Endodermal cell (in vitro differentiated cells): Measurements from ENCODE around the gene CC2D2A. TPM values are rescaled to one million over a fixed set of nuclear protein-coding genes. Genes with fewer than 3 reads are reported as not detected.

ENCODE experiments used
- DNase-seq: peaks from one replicate; pipeline ENCODE4 v3.0.0-alpha.2; 2017
- H3K27ac ChIP-seq: 2 replicates; pipeline ENCODE4 v1.5.1; 2013; ENCODE audit warnings: mild to moderate bottlenecking, low read depth, low read length, moderate library complexity
- H3K27me3 ChIP-seq: 2 replicates; pipeline ENCODE4 v1.6.1; 2013; ENCODE audit warnings: mild to moderate bottlenecking, low read length, moderate library complexity; ENCODE audit not compliant: insufficient read depth, control insufficient read depth, poor library complexity, severe bottlenecking
- H3K36me3 ChIP-seq: 2 replicates; pipeline ENCODE4 v1.7.0; 2013; ENCODE audit warnings: mild to moderate bottlenecking, low read length, moderate library complexity; ENCODE audit not compliant: control insufficient read depth, insufficient read depth
- H3K4me1 ChIP-seq: one replicate; pipeline ENCODE4 v1.7.0; 2013; ENCODE audit warnings: low read length; ENCODE audit not compliant: control insufficient read depth, insufficient read depth
- H3K4me3 ChIP-seq: 2 replicates; pipeline ENCODE4 v1.5.1; 2013; ENCODE audit warnings: mild to moderate bottlenecking, low read length, moderate library complexity
- H3K9ac ChIP-seq: 2 replicates; pipeline ENCODE4 v1.6.1; 2013; ENCODE audit warnings: mild to moderate bottlenecking, low read length, moderate library complexity; ENCODE audit not compliant: poor library complexity, severe bottlenecking; ENCODE audit errors: extremely low read depth
- H3K9me3 ChIP-seq: 2 replicates; pipeline ENCODE4 v1.6.1; 2013; ENCODE audit warnings: mild to moderate bottlenecking, low read length, moderate library complexity; ENCODE audit not compliant: control insufficient read depth
- H3K27ac Mint-ChIP-seq: 2 replicates; pipeline ENCODE4 v1.8.0; 2020; ENCODE audit warnings: mixed read lengths
- H3K27me3 Mint-ChIP-seq: 2 replicates; pipeline ENCODE4 v1.8.0; 2021; ENCODE audit warnings: mild to moderate bottlenecking, mixed read lengths; ENCODE audit not compliant: insufficient read depth
- H3K36me3 Mint-ChIP-seq: 2 replicates; pipeline ENCODE4 v1.8.0; 2020; ENCODE audit warnings: low read depth, mixed read lengths
- H3K4me1 Mint-ChIP-seq: 2 replicates; pipeline ENCODE4 v1.8.0; 2020; ENCODE audit warnings: mixed read lengths
- H3K4me3 Mint-ChIP-seq: 2 replicates; pipeline ENCODE4 v1.8.0; 2020; ENCODE audit warnings: mild to moderate bottlenecking, moderate library complexity, mixed read lengths
- H3K9me3 Mint-ChIP-seq: 2 replicates; pipeline ENCODE4 v1.8.0; 2020; ENCODE audit warnings: mild to moderate bottlenecking, mixed read lengths
- CTCF ChIP-seq: fragments of 200-600 bp; sonication (generic); conservative IDR thresholded peaks from 2 replicates; pipeline ENCODE4 v1.5.0; 2021; ENCODE audit warnings: antibody characterized with exemption, mild to moderate bottlenecking
- WGBS, 2 experiments: methylation state at CpG; one replicate each; pipeline versions ENCODE4 v1.1.5 to v1.1.7; 2013; ENCODE audit warnings: missing lambda C conversion rate in 2 of 2, mixed read lengths in 1 of 2; ENCODE audit not compliant: insufficient coverage in 1 of 2, insufficient read length in 1 of 2; 5-methylcytosine and 5-hydroxymethylcytosine counted together
- total RNA-seq, 2 donors: library from RNA; stranded (reverse); fragmentation: NEBNext Ultra II Directional in 1 of 2; extraction: Animal tissue kit (Norgen Biotek cat#: 25700) in 1 of 2; gene quantifications; 2 replicates in 1 of 2; 3 replicates in 1 of 2; pipeline ENCODE4 v1.2.1, GENCODE V29; 2021

Gene CC2D2A
- total RNA-seq, 2 donors from 2014 or later: 12.3 to 25.2 TPM

- H3K9ac ChIP-seq: no peak overlapping the region
- no peak overlapping the region for H3K4me3 ChIP-seq
- no peak for TF ChIP-seq CTCF
- no peaks in the 10 kb centered on the region for H3K4me1 ChIP-seq
- no peaks in the 10 kb centered on the region for H3K27me3 ChIP-seq
- no peaks in the 10 kb centered on the region for H3K36me3 ChIP-seq
- no peak for DNase-seq
- Mint-ChIP-seq H3K27ac (no peak overlapping the region), H3K27me3 (no peaks in the 10 kb centered on the region), H3K4me1 (no peaks in the 10 kb centered on the region), H3K9me3 (no peaks in the 10 kb centered on the region), H3K36me3 (no peaks in the 10 kb centered on the region), H3K4me3 (no peak overlapping the region)
- no peaks in the 10 kb centered on the region for H3K9me3 ChIP-seq
- H3K27ac ChIP-seq: no peak overlapping the region
- 92 to 100% methylated on average over 2 to 4 of the region's 4 CpGs for WGBS, 2 experiments
Observed at GRCh38 chr4:15451866-15452765, 17.6 kb upstream of the CC2D2A start.

GRCh38 chr4:15455290-15455689, 14.4 kb upstream of the CC2D2A start:
- Histone ChIP-seq H3K36me3 (no peaks in the 10 kb centered on the region), H3K27me3 (no peaks in the 10 kb centered on the region), H3K4me1 (no peaks in the 10 kb centered on the region), H3K27ac (no peak overlapping the region), H3K9me3 (no peaks in the 10 kb centered on the region), H3K4me3 (no peak overlapping the region), H3K9ac (no peak overlapping the region)
- Mint-ChIP-seq H3K9me3 (no peaks in the 10 kb centered on the region), H3K36me3 (no peaks in the 10 kb centered on the region), H3K27ac (no peak overlapping the region), H3K27me3 (no peaks in the 10 kb centered on the region), H3K4me1 (peaks cover 7% of the 10 kb centered on the region), H3K4me3 (no peak overlapping the region)
- TF ChIP-seq CTCF: no peak
- WGBS, 2 experiments: 90 to 100% methylated on average over 1 to 3 of the region's 3 CpGs
- no peak for DNase-seq

GRCh38 chr4:15457406-15458201, 12.1 kb upstream of the CC2D2A start:
- no peak overlapping the region for H3K27ac ChIP-seq
- peak; percentile 86 for TF ChIP-seq CTCF
- H3K4me3 ChIP-seq: no peak overlapping the region
- no peaks in the 10 kb centered on the region for H3K27me3 ChIP-seq
- Mint-ChIP-seq H3K27me3 (no peaks in the 10 kb centered on the region), H3K36me3 (no peaks in the 10 kb centered on the region), H3K4me3 (no peak overlapping the region), H3K27ac (no peak overlapping the region), H3K9me3 (no peaks in the 10 kb centered on the region), H3K4me1 (peaks cover 7% of the 10 kb centered on the region)
- H3K4me1 ChIP-seq: no peaks in the 10 kb centered on the region
- H3K9me3 ChIP-seq: no peaks in the 10 kb centered on the region
- 45 to 56% methylated on average over 2 to 7 of the region's 7 CpGs for WGBS, 2 experiments
- DNase-seq: no peak
- no peak overlapping the region for H3K9ac ChIP-seq
- no peaks in the 10 kb centered on the region for H3K36me3 ChIP-seq
